ENCODE measurements around the gene EIF3L. TPM values are rescaled to one million over a fixed set of nuclear protein-coding genes. Genes with fewer than 3 reads are reported as not detected.

Gene EIF3L
- total RNA-seq, 1 experiment from 2014 or later, result 739 TPM

- H4K8ac ChIP-seq (replicated peaks; ENCODE audit: insufficient read length, low read depth, low read length), result no peak overlapping the region
- no peaks in the 10 kb centered on the region for H3K4me1 ChIP-seq (ENCODE audit: insufficient read depth, low read length)
- H3K4ac ChIP-seq (ENCODE audit: low read depth, low read length), result no peak overlapping the region
- H3K4me3 Mint-ChIP-seq, result no peak overlapping the region
- H3K27ac Mint-ChIP-seq, result peak overlapping the region; percentile 55 to 91 (median 55); a peak in 3 of 7 replicates
- no peak overlapping the region for H3K9ac ChIP-seq (ENCODE audit: extremely low read depth, insufficient read length, low read length)
- no peaks in the 10 kb centered on the region for H3K79me1 ChIP-seq (ENCODE audit: insufficient read depth, low read depth, low read length, poor library complexity, severe bottlenecking)
- no peak overlapping the region for H4K5ac ChIP-seq (ENCODE audit: insufficient read length, low read depth, low read length)
- no peak overlapping the region; the same call in 1 of the 2 replicates for H3K14ac ChIP-seq (ENCODE audit: insufficient read depth, low read length)
- no peak overlapping the region for H2AK5ac ChIP-seq (ENCODE audit: insufficient read length, low read length)
- no peaks in the 10 kb centered on the region for H3K79me2 ChIP-seq (ENCODE audit: insufficient read depth, low read length)
- H2BK5ac ChIP-seq (ENCODE audit: insufficient read length, low read length), result no peak overlapping the region
- no peak overlapping the region for H2BK20ac ChIP-seq (ENCODE audit: low read depth, low read length, poor library complexity, severe bottlenecking)
- DNase-seq, result no peak
- no peak overlapping the region for H3T11ph ChIP-seq (ENCODE audit: low read length)
- no peaks in the 10 kb centered on the region for H3K9me3 Mint-ChIP-seq
- no peak overlapping the region for H2BK120ac ChIP-seq (ENCODE audit: low read depth, low read length, poor library complexity, severe bottlenecking)
- no peak overlapping the region for H2BK12ac ChIP-seq (ENCODE audit: insufficient read length, low read depth, low read length)
- H3K56ac ChIP-seq (ENCODE audit: insufficient read length, low read depth, low read length), result no peak overlapping the region
- no peak overlapping the region for H2AFZ ChIP-seq (ENCODE audit: low read length)
- H3K4me1 Mint-ChIP-seq, result 0 out of 4 replicates have a peak, but pooled peaks cover 0 to 3% of the 10 kb centered on the region in 2 experiments
- H3K27ac ChIP-seq (ENCODE audit: insufficient read length, low read depth, low read length), result no peak overlapping the region
- H4K20me1 ChIP-seq (ENCODE audit: control insufficient read depth, insufficient read depth, insufficient read length), result no peaks in the 10 kb centered on the region
- no peak overlapping the region for H3K4me2 ChIP-seq (ENCODE audit: insufficient read depth, insufficient read length, low read length)
- H3K23me2 ChIP-seq (ENCODE audit: insufficient read length, low read depth, low read length, poor library complexity, severe bottlenecking), result peaks cover 2% of the 10 kb centered on the region
- no peak overlapping the region for H3K18ac ChIP-seq (ENCODE audit: insufficient read length, low read depth, low read length)
- no CpG with 5 or more reads among the region's 4 CpGs for WGBS (ENCODE audit: extremely low coverage, insufficient read length, low lambda C conversion rate)
- H3K36me3 Mint-ChIP-seq (ENCODE audit: insufficient read depth in 1 of 3, low read depth in 3 of 3), result peaks cover 0 to 48% (median 27%) of the 10 kb centered on the region in 3 experiments; a peak in 6 of 7 replicates
- no peak for TF ChIP-seq CTCF (conservative IDR thresholded peaks at IDR 0.05)
- H2BK15ac ChIP-seq (ENCODE audit: low read depth, low read length), result no peak overlapping the region; the same call in 1 of the 2 replicates
- no peak overlapping the region for H3K23ac ChIP-seq (ENCODE audit: insufficient read length, low read depth, low read length)
- H3K9me3 ChIP-seq (ENCODE audit: control insufficient read depth, low read depth, low read length), result no peaks in the 10 kb centered on the region
- no peaks in the 10 kb centered on the region for H3K27me3 ChIP-seq (ENCODE audit: insufficient read depth, low read length)
- no peak overlapping the region for H4K91ac ChIP-seq (ENCODE audit: insufficient read length, low read depth, low read length)
- no peaks in the 10 kb centered on the region; the same call in 1 of the 2 replicates for H3K27me3 Mint-ChIP-seq (ENCODE audit: low read depth)
Measured at GRCh38 chr22:37923927-37924326, 74.7 kb downstream of the EIF3L start.

All from H9 (cell line).